H1 (cell line): ENCODE results near the gene RAB40C. TPM values are rescaled to one million over a fixed set of nuclear protein-coding genes. Genes with fewer than 3 reads are reported as not detected.

ENCODE experiments used
- CTCF ChIA-PET: fragments of 300-600 bp; sonication (Branson Sonifier 250); formaldehyde crosslinking; loops from one replicate; lab custom pipeline; 2021; ENCODE audit not compliant: partially characterized antibody; lab: Charles Lee
- POLR2A ChIA-PET: fragments of 300-600 bp; sonication (Branson Sonifier 250); formaldehyde crosslinking; loops from one replicate; lab custom pipeline; 2021; ENCODE audit warnings: inconsistent platforms; ENCODE audit not compliant: partially characterized antibody; lab: Charles Lee
- DNase-seq, 2 experiments: peaks; one replicate each; pipeline versions ENCODE4 v3.0.0 to v3.0.0-alpha.2; 2010 to 2022; ENCODE audit warnings: low spot score in 2 of 2, low read depth in 1 of 2, mixed read lengths in 1 of 2
- FAIRE-seq: peaks from 2 replicates; lab custom pipeline; 2011; peaks lifted over from hg19 to GRCh38; lab: Jason Lieb, UNC
- H2AFZ ChIP-seq: 2 replicates; pipeline ENCODE4 v1.8.1; 2012; ENCODE audit warnings: low read length, inconsistent platforms
- H2AK5ac ChIP-seq: 2 replicates; pipeline ENCODE4 v1.6.1; 2013; ENCODE audit warnings: low read depth, low read length
- H2BK120ac ChIP-seq: replicated peaks from 2 replicates; pipeline ENCODE3; 2013; ENCODE audit warnings: low read depth, low read length, inconsistent platforms
- H2BK12ac ChIP-seq: 2 replicates; pipeline ENCODE4 v1.6.1; 2013; ENCODE audit warnings: low read depth, low read length
- H2BK15ac ChIP-seq: 2 replicates; pipeline ENCODE4 v1.6.1; 2013; ENCODE audit warnings: low read length
- H2BK20ac ChIP-seq: 2 replicates; pipeline ENCODE4 v1.6.1; 2013; ENCODE audit warnings: low read length
- H2BK5ac ChIP-seq: 2 replicates; pipeline ENCODE4 v1.6.1; 2013; ENCODE audit warnings: low read depth, low read length
- H3K14ac ChIP-seq: 2 replicates; pipeline ENCODE4 v1.6.1; 2013; ENCODE audit warnings: inconsistent platforms; ENCODE audit not compliant: insufficient read length
- H3K18ac ChIP-seq: 2 replicates; pipeline ENCODE4 v1.6.1; 2013; ENCODE audit warnings: low read length; ENCODE audit errors: extremely low read depth
- H3K23ac ChIP-seq: 2 replicates; pipeline ENCODE4 v1.6.1; 2013; ENCODE audit warnings: inconsistent platforms; ENCODE audit not compliant: insufficient read length
- H3K23me2 ChIP-seq: 2 replicates; pipeline ENCODE4 v1.6.1; 2013; ENCODE audit warnings: low read depth, low read length
- H3K27ac ChIP-seq: 2 replicates; pipeline ENCODE4 v1.6.1; 2011; ENCODE audit warnings: low read depth, low read length, inconsistent platforms
- H3K27me3 ChIP-seq, 4 experiments: replicated peaks in 1 of 4; 1 replicate in 1 of 4; 2 replicates in 3 of 4; pipeline versions ENCODE4 v1.6.1 to v1.8.1; 2011 to 2013; ENCODE audit warnings: low read length in 3 of 4, mild to moderate bottlenecking in 3 of 4, inconsistent platforms in 2 of 4, mixed read lengths in 2 of 4, moderate library complexity in 1 of 4; ENCODE audit not compliant: control insufficient read depth in 3 of 4, insufficient read depth in 3 of 4; ENCODE audit errors: extremely low read depth in 1 of 4
- H3K36me3 ChIP-seq, 4 experiments: 2 replicates each; pipeline versions ENCODE4 v1.6.1 to v1.8.1; 2011 to 2013; ENCODE audit warnings: mild to moderate bottlenecking in 4 of 4, low read length in 3 of 4, moderate library complexity in 2 of 4, control low read depth in 1 of 4, inconsistent platforms in 1 of 4; ENCODE audit not compliant: insufficient read depth in 4 of 4, control insufficient read depth in 2 of 4
- H3K4ac ChIP-seq: replicated peaks from 2 replicates; pipeline ENCODE3; 2013; ENCODE audit warnings: low read length, low read depth, mixed read lengths, inconsistent platforms; ENCODE audit not compliant: insufficient read length
- H3K4me1 ChIP-seq, 4 experiments: replicated peaks in 1 of 4; 1 replicate in 1 of 4; 2 replicates in 3 of 4; pipeline versions ENCODE4 v1.6.1 to v1.8.1; 2011 to 2013; ENCODE audit warnings: low read length in 3 of 4, inconsistent platforms in 2 of 4, mixed read lengths in 1 of 4; ENCODE audit not compliant: insufficient read depth in 4 of 4, control insufficient read depth in 3 of 4
- H3K4me2 ChIP-seq, 2 experiments: 2 replicates each; pipeline versions ENCODE4 v1.6.1 to v1.8.1; 2011 to 2013; ENCODE audit warnings: low read depth in 2 of 2, low read length in 2 of 2, control low read depth in 1 of 2, inconsistent platforms in 1 of 2, mild to moderate bottlenecking in 1 of 2; ENCODE audit not compliant: insufficient read depth in 1 of 2
- H3K4me3 ChIP-seq, 4 experiments: fragments of 200-600, 300-600 bp in 1 of 4; sonication (generic), shearing (Covaris generic), sonication (Bioruptor Twin) in 1 of 4; 2 replicates each; pipeline versions ENCODE4 v1.5.1 to v1.8.1; 2011 to 2016; ENCODE audit warnings: low read length in 4 of 4, low read depth in 3 of 4, control low read depth in 2 of 4, inconsistent platforms in 2 of 4, mild to moderate bottlenecking in 2 of 4, mixed read lengths in 1 of 4, moderate library complexity in 1 of 4; ENCODE audit not compliant: insufficient read depth in 2 of 4; ENCODE audit errors: extremely low read depth in 1 of 4
- H3K56ac ChIP-seq: replicated peaks from 2 replicates; pipeline ENCODE3; 2013; ENCODE audit warnings: low read depth, mild to moderate bottlenecking, mixed read lengths, low read length, inconsistent platforms; ENCODE audit not compliant: insufficient read length
- H3K79me1 ChIP-seq: 2 replicates; pipeline ENCODE4 v1.6.1; 2013; ENCODE audit warnings: low read depth, low read length, control low read depth
- H3K79me2 ChIP-seq, 2 experiments: 2 replicates each; pipeline versions ENCODE4 v1.6.1 to v1.8.1; 2012 to 2013; ENCODE audit warnings: low read length in 2 of 2, mild to moderate bottlenecking in 2 of 2, inconsistent platforms in 1 of 2; ENCODE audit not compliant: insufficient read depth in 2 of 2, control insufficient read depth in 1 of 2
- H3K9ac ChIP-seq, 4 experiments: replicated peaks in 1 of 4; 1 replicate in 1 of 4; 2 replicates in 3 of 4; pipeline versions ENCODE4 v1.6.1 to v1.8.1; 2011 to 2013; ENCODE audit warnings: low read depth in 3 of 4, low read length in 3 of 4, control low read depth in 2 of 4, mild to moderate bottlenecking in 2 of 4, moderate library complexity in 2 of 4, inconsistent platforms in 1 of 4; ENCODE audit errors: extremely low read depth in 1 of 4
- H3K9me3 ChIP-seq, 2 experiments: 2 replicates each; pipeline versions ENCODE4 v1.6.1 to v1.8.1; 2012 to 2013; ENCODE audit warnings: mild to moderate bottlenecking in 2 of 2, moderate library complexity in 2 of 2, control low read depth in 1 of 2, inconsistent platforms in 1 of 2, low read depth in 1 of 2, low read length in 1 of 2, mixed read lengths in 1 of 2; ENCODE audit not compliant: insufficient read depth in 2 of 2
- H4K20me1 ChIP-seq, 2 experiments: replicated peaks in 1 of 2; 2 replicates each; pipeline versions ENCODE3 to v1.8.1; 2011 to 2013; ENCODE audit warnings: inconsistent platforms in 2 of 2, low read length in 2 of 2, mild to moderate bottlenecking in 1 of 2; ENCODE audit not compliant: insufficient read depth in 2 of 2, control insufficient read depth in 1 of 2
- H4K5ac ChIP-seq: 2 replicates; pipeline ENCODE4 v1.6.1; 2013; ENCODE audit warnings: low read length, low read depth, mixed read lengths, inconsistent platforms; ENCODE audit not compliant: insufficient read length
- H4K8ac ChIP-seq: 2 replicates; pipeline ENCODE4 v1.8.0; 2013; ENCODE audit warnings: mild to moderate bottlenecking, moderate library complexity, low read length, inconsistent platforms; ENCODE audit not compliant: insufficient read depth; ENCODE audit errors: extremely low read depth
- H4K91ac ChIP-seq: replicated peaks from 2 replicates; pipeline ENCODE3; 2013; ENCODE audit warnings: low read length, mixed read lengths, inconsistent platforms; ENCODE audit not compliant: insufficient read length
- BACH1 ChIP-seq: IDR thresholded peaks from 2 replicates; pipeline ENCODE4 v1.6.1; 2012; ENCODE audit warnings: low read length, improper control_type of control experiment
- BCL11A ChIP-seq, 2 experiments: IDR thresholded peaks; one replicate each; pipeline ENCODE4 v1.6.1; 2011; ENCODE audit warnings: low read depth in 2 of 2, low read length in 2 of 2, mild to moderate bottlenecking in 2 of 2
- CHD2 ChIP-seq: IDR thresholded peaks from 2 replicates; pipeline ENCODE4 v1.6.1; 2012; ENCODE audit warnings: low read length, improper control_type of control experiment
- KDM1A ChIP-seq: fragments of 200-600, 300-600 bp; sonication (generic); IDR thresholded peaks from 2 replicates; pipeline ENCODE4 v1.7.1; 2016; ENCODE audit warnings: mild to moderate bottlenecking, low read length, borderline replicate concordance
- MAX ChIP-seq: IDR thresholded peaks from 2 replicates; pipeline ENCODE4 v1.6.1; 2012; ENCODE audit warnings: inconsistent platforms
- NRF1 ChIP-seq: IDR thresholded peaks from 2 replicates; pipeline ENCODE4 v1.6.1; 2011; ENCODE audit warnings: mild to moderate bottlenecking, low read depth, low read length, improper control_type of control experiment
- RFX5 ChIP-seq: IDR thresholded peaks from 2 replicates; pipeline ENCODE4 v1.6.1; 2011; ENCODE audit warnings: low read depth, low read length, improper control_type of control experiment, borderline replicate concordance
- SAP30 ChIP-seq: fragments of 300-600 bp; sonication (generic); IDR thresholded peaks from 2 replicates; pipeline ENCODE4 v1.7.1; 2012; ENCODE audit warnings: low read length, moderate library complexity, mild to moderate bottlenecking, inconsistent platforms; ENCODE audit not compliant: insufficient read depth, insufficient replicate concordance
- SP2 ChIP-seq: IDR thresholded peaks from 2 replicates; pipeline ENCODE4 v1.6.1; 2012; ENCODE audit warnings: mild to moderate bottlenecking, low read length, inconsistent platforms
- TBP ChIP-seq: IDR thresholded peaks from 2 replicates; pipeline ENCODE4 v1.6.1; 2011; ENCODE audit warnings: low read depth, low read length, improper control_type of control experiment
- WGBS, 2 experiments: shearing (Covaris generic) in 1 of 2; methylation state at CpG; one replicate each; pipeline versions ENCODE4 v1.1.6 to v1.1.7; 2013 to 2015; ENCODE audit warnings: low lambda C conversion rate in 2 of 2, mixed read lengths in 2 of 2, inconsistent platforms in 1 of 2, low coverage in 1 of 2, missing lambda C conversion rate in 1 of 2; ENCODE audit not compliant: insufficient replicate concordance in 2 of 2, insufficient coverage in 1 of 2, insufficient read length in 1 of 2; ENCODE audit errors: extremely low coverage in 1 of 2, missing lambda C conversion rate in 1 of 2; 5-methylcytosine and 5-hydroxymethylcytosine counted together
- polyA plus RNA-seq, 7 experiments: library from polyadenylated mRNA; depleted of rRNA in 3 of 7; stranded (reverse) in 5 of 7; unstranded in 2 of 7; fragments of >200 nt in 5 of 7; fragments of 200-250 nt in 2 of 7; gene quantifications; 1 replicate in 5 of 7; 2 replicates in 1 of 7; 4 replicates in 1 of 7; pipeline versions ENCODE4 v1.2.1 to v1.2.3, GENCODE V29; 2011 to 2013; ENCODE audit warnings: missing spikeins in 2 of 7, mixed read lengths in 2 of 7
- total RNA-seq: library from RNA; stranded (reverse); fragmentation: NEBNext Ultra II Directional; extraction: Animal tissue kit (Norgen Biotek cat#: 25700); gene quantifications from 2 replicates; pipeline ENCODE4 v1.2.1, GENCODE V29; 2021

RAB40C gene
- total and polyA plus RNA-seq, 2 of the 8 experiments (the other 6 are each of a cell fraction or from before 2014, with no cell fraction given), result 13.9 to 15.6 TPM

- Histone ChIP-seq H3K4ac (no peak overlapping the region), H3K4me1 (no peaks in the 10 kb centered on the region), H4K5ac (no peak overlapping the region), H2AFZ (no peak overlapping the region), H4K91ac (no peak overlapping the region), H2BK120ac (no peak overlapping the region), H3K9ac (no peak overlapping the region), H3K79me2 (peaks cover 0 to 29% of the 10 kb centered on the region in 2 experiments; a peak in 1 of 4 replicates), H3K79me1 (peaks cover 8% of the 10 kb centered on the region), H2BK20ac (no peak overlapping the region), H2BK15ac (no peak overlapping the region), H3K23ac (no peak overlapping the region), H3K36me3 (peaks cover 0 to 6% (median 0%) of the 10 kb centered on the region in 4 experiments; a peak in 2 of 8 replicates), H4K8ac (no peak overlapping the region), H3K18ac (no peak overlapping the region), H3K14ac (no peak overlapping the region), H2BK5ac (no peak overlapping the region), H2BK12ac (no peak overlapping the region), H3K4me2 (no peak overlapping the region), H3K9me3 (no peaks in the 10 kb centered on the region; a peak in 1 of 4 replicates), H3K23me2 (no peaks in the 10 kb centered on the region), H3K27ac (no peak overlapping the region; the same call in 1 of the 2 replicates), H3K56ac (no peak overlapping the region), H2AK5ac (no peak overlapping the region), H3K4me3 (no peak overlapping the region), H4K20me1 (peaks cover 0 to 9% of the 10 kb centered on the region in 2 experiments), H3K27me3 (no peaks in the 10 kb centered on the region)
- no peak for DNase-seq
- ChIA-PET CTCF (interaction anchor here (0.8 to 2.3 kb wide), 11 partner anchors 10 to 153 kb away, joined by 3 to 14 read pairs (median 3); no protein-coding TSS in a partner anchor), POLR2A (interaction anchor here (0.9 to 2.2 kb wide), 6 partner anchors 12 to 142 kb away, joined by 3 to 4 read pairs (median 3); partner anchors contain the start of gene DECR2)
- TF ChIP-seq NRF1 (no peak), RFX5 (no peak), SAP30 (no peak), TBP (no peak), BACH1 (no peak), KDM1A (no peak), CHD2 (no peak), BCL11A (IDR thresholded peaks at IDR 0.05; ENCODE audit: low read depth in 2 of 2, low read length in 2 of 2) (no peak), SP2 (no peak), MAX (no peak)
- whole genome bisulfite sequencing, 2 experiments, result 93% methylated on average over 45 of the region's 51 CpGs; no CpG with 5 or more reads in 1 of the 2 experiments
- no peak for FAIRE-seq
Observed at GRCh38 chr16:543301-544164, 46.3 kb upstream of the RAB40C start.
